SK-N-SH (cell line): Measurements from ENCODE around the gene PGM5. TPM values are rescaled to one million over a fixed set of nuclear protein-coding genes. Genes with fewer than 3 reads are reported as not detected.
"Not testable (repeated sequence)": the region's sequence is repeated elsewhere in the genome, so short reads cannot be mapped to it uniquely, and the experiment has no call there.

Source experiments
- CTCF ChIA-PET: fragments of 300-600, 350-600 bp; formaldehyde crosslinking; extraction: SDS; loops from one replicate; lab custom pipeline; 2021; lab: Yijun Ruan, JAX
- POLR2A ChIA-PET: fragments of 350-600 bp; sonication (Branson Sonifier 250); formaldehyde crosslinking; extraction: SDS; loops from one replicate; lab custom pipeline; 2020; ENCODE audit warnings: antibody characterized with exemption, inconsistent platforms; lab: Yijun Ruan, JAX
- DNase-seq: peaks from one replicate; pipeline ENCODE4 v3.0.0; 2012
- H2AFZ ChIP-seq: fragments of 200-600 bp; sonication (generic); 2 replicates; pipeline ENCODE4 v1.8.1; 2016; ENCODE audit warnings: antibody characterized with exemption, mild to moderate bottlenecking, low read depth
- H3F3A ChIP-seq: fragments of 200-600 bp; sonication (generic); replicated peaks from 2 replicates; pipeline ENCODE3; 2016; ENCODE audit warnings: antibody characterized with exemption, mild to moderate bottlenecking; ENCODE audit not compliant: insufficient read depth
- H3K27ac ChIP-seq, 2 experiments: fragments of 200-500 bp in 1 of 2; fragments of 200-600 bp in 1 of 2; sonication (Bioruptor generic) in 1 of 2; sonication (generic), shearing (Covaris generic) in 1 of 2; 2 replicates each; pipeline versions ENCODE4 v1.5.1 to v1.6.1; 2014 to 2016; ENCODE audit warnings: low read depth in 2 of 2, inconsistent platforms in 1 of 2, low read length in 1 of 2, mild to moderate bottlenecking in 1 of 2, mixed read lengths in 1 of 2
- H3K27me3 ChIP-seq: fragments of 200-600 bp; sonication (generic), shearing (Covaris generic); 2 replicates; pipeline ENCODE4 v1.6.1; 2016; ENCODE audit warnings: mixed run types; ENCODE audit not compliant: insufficient read depth
- H3K36me3 ChIP-seq, 2 experiments: fragments of 200-500 bp in 1 of 2; fragments of 200-600 bp in 1 of 2; sonication (Bioruptor generic) in 1 of 2; sonication (generic) in 1 of 2; replicated peaks in 1 of 2; 2 replicates each; pipeline versions ENCODE3 to v1.5.1; 2014 to 2016; ENCODE audit warnings: low read length in 1 of 2, mild to moderate bottlenecking in 1 of 2; ENCODE audit not compliant: insufficient read depth in 2 of 2, control insufficient read depth in 1 of 2
- H3K4me1 ChIP-seq, 2 experiments: fragments of 200-500 bp in 1 of 2; fragments of 200-600 bp in 1 of 2; sonication (Bioruptor generic) in 1 of 2; sonication (generic), shearing (Covaris generic) in 1 of 2; 2 replicates each; pipeline versions ENCODE4 v1.5.1 to v1.6.1; 2014 to 2016; ENCODE audit warnings: low read depth in 1 of 2, low read length in 1 of 2, mixed run types in 1 of 2; ENCODE audit not compliant: insufficient read depth in 2 of 2, control insufficient read depth in 1 of 2
- H3K4me2 ChIP-seq: fragments of 200-600 bp; sonication (generic), shearing (Covaris generic); 2 replicates; pipeline ENCODE4 v1.6.1; 2017; ENCODE audit warnings: mixed run types
- H3K4me3 ChIP-seq, 2 experiments: fragments of 200-500 bp in 1 of 2; fragments of 200-600 bp in 1 of 2; sonication (Bioruptor generic) in 1 of 2; sonication (generic), shearing (Covaris generic) in 1 of 2; 2 replicates each; pipeline versions ENCODE4 v1.5.1 to v1.8.1; 2014 to 2016; ENCODE audit warnings: low read depth in 2 of 2, inconsistent platforms in 1 of 2, low read length in 1 of 2, mild to moderate bottlenecking in 1 of 2, mixed read lengths in 1 of 2, moderate library complexity in 1 of 2
- H3K79me2 ChIP-seq: fragments of 200-600 bp; sonication (generic); 2 replicates; pipeline ENCODE4 v1.8.1; 2017; ENCODE audit warnings: mild to moderate bottlenecking; ENCODE audit not compliant: insufficient read depth
- H3K9ac ChIP-seq: fragments of 200-600 bp; sonication (generic); 2 replicates; pipeline ENCODE4 v1.6.1; 2017; ENCODE audit warnings: mixed run types
- H3K9me2 ChIP-seq: fragments of 200-600 bp; sonication (generic); 2 replicates; pipeline ENCODE4 v1.6.1; 2017; ENCODE audit warnings: mixed run types
- H3K9me3 ChIP-seq: fragments of 200-600 bp; sonication (generic); 2 replicates; pipeline ENCODE4 v1.6.1; 2017; ENCODE audit warnings: mixed run types, mild to moderate bottlenecking, moderate library complexity
- H4K20me1 ChIP-seq: fragments of 200-600 bp; sonication (generic); 2 replicates; pipeline ENCODE4 v1.6.1; 2017; ENCODE audit warnings: mild to moderate bottlenecking, mixed run types; ENCODE audit not compliant: insufficient read depth
- WGBS: methylation state at CpG from one replicate; pipeline ENCODE4 v1.1.6; 2017; ENCODE audit warnings: low lambda C conversion rate; 5-methylcytosine and 5-hydroxymethylcytosine counted together
- polyA plus RNA-seq, 3 experiments: library from polyadenylated mRNA; depleted of rRNA; stranded (reverse); fragments of >200 nt; gene quantifications; 2 replicates each; pipeline ENCODE4 v1.2.3, GENCODE V29; 2012

Gene PGM5
- polyA plus RNA-seq, 1 of the 3 experiments (the other 2 are of a cell fraction): not detected

- H3K4me3 ChIP-seq, H2AFZ ChIP-seq, H3K27me3 ChIP-seq, H3F3A ChIP-seq, DNase-seq, CTCF ChIA-PET, H3K9me3 ChIP-seq, H3K27ac ChIP-seq, H3K4me1 ChIP-seq, H3K4me2 ChIP-seq, H3K79me2 ChIP-seq, H3K36me3 ChIP-seq, H3K9me2 ChIP-seq, H3K9ac ChIP-seq, POLR2A ChIA-PET, H4K20me1 ChIP-seq: not testable (repeated sequence)
- 0% methylated on average over 2 of the region's 20 CpGs for WGBS
Observed at GRCh38 chr9:68324518-68324917, 31.9 kb upstream of the PGM5 start.

GRCh38 chr9:68329106-68329505, 27.3 kb upstream of the PGM5 start:
- H3K4me3 ChIP-seq, H2AFZ ChIP-seq, CTCF ChIA-PET, H3K4me2 ChIP-seq, H3K9me2 ChIP-seq, H3K27ac ChIP-seq, POLR2A ChIA-PET, H3K36me3 ChIP-seq, H3K9ac ChIP-seq, H3F3A ChIP-seq, H4K20me1 ChIP-seq, H3K4me1 ChIP-seq, H3K79me2 ChIP-seq, H3K9me3 ChIP-seq, DNase-seq, H3K27me3 ChIP-seq: not testable (repeated sequence)
- 23% methylated on average over 2 of the region's 4 CpGs for WGBS

GRCh38 chr9:68330531-68331173, 25.8 kb upstream of the PGM5 start:
- H3K4me2 ChIP-seq, H2AFZ ChIP-seq, DNase-seq, H4K20me1 ChIP-seq, CTCF ChIA-PET, H3K4me1 ChIP-seq, H3K27ac ChIP-seq, H3K9ac ChIP-seq, H3K4me3 ChIP-seq, H3K36me3 ChIP-seq, H3F3A ChIP-seq, H3K27me3 ChIP-seq, H3K9me3 ChIP-seq, H3K79me2 ChIP-seq, POLR2A ChIA-PET, H3K9me2 ChIP-seq: not testable (repeated sequence)
- 5% methylated on average over 9 of the region's 11 CpGs for WGBS

GRCh38 chr9:68332122-68332521, 24.3 kb upstream of the PGM5 start:
- H3K27me3 ChIP-seq, CTCF ChIA-PET, H4K20me1 ChIP-seq, H3K4me2 ChIP-seq, DNase-seq, H3K79me2 ChIP-seq, H2AFZ ChIP-seq, POLR2A ChIA-PET, H3K27ac ChIP-seq, H3K4me3 ChIP-seq, H3K36me3 ChIP-seq, H3F3A ChIP-seq, H3K9me2 ChIP-seq, H3K9me3 ChIP-seq, H3K4me1 ChIP-seq, H3K9ac ChIP-seq: not testable (repeated sequence)
- WGBS: 0% methylated on average over 1 of the region's 1 CpG

- H3K4me2 ChIP-seq, H3F3A ChIP-seq, POLR2A ChIA-PET, DNase-seq, H2AFZ ChIP-seq, H3K9me2 ChIP-seq, H3K4me1 ChIP-seq, H3K9ac ChIP-seq, H3K27me3 ChIP-seq, CTCF ChIA-PET, H3K4me3 ChIP-seq, H3K9me3 ChIP-seq, H3K79me2 ChIP-seq, H3K27ac ChIP-seq, H3K36me3 ChIP-seq, H4K20me1 ChIP-seq: not testable (repeated sequence)
- 15% methylated on average over 3 of the region's 3 CpGs for WGBS
Observed at GRCh38 chr9:68335935-68336334, 20.5 kb upstream of the PGM5 start.

- H3K4me2 ChIP-seq, DNase-seq, H3K4me3 ChIP-seq, H3K9me3 ChIP-seq, POLR2A ChIA-PET, H3F3A ChIP-seq, H4K20me1 ChIP-seq, CTCF ChIA-PET, H3K4me1 ChIP-seq, H3K9ac ChIP-seq, H3K79me2 ChIP-seq, H3K27me3 ChIP-seq, H2AFZ ChIP-seq, H3K27ac ChIP-seq, H3K9me2 ChIP-seq, H3K36me3 ChIP-seq: not testable (repeated sequence)
- WGBS: 19% methylated on average over 7 of the region's 10 CpGs
Observed at GRCh38 chr9:68336639-68337339, 19.6 kb upstream of the PGM5 start.
